Left ventricle myocardium inferior (tissue), 1 donor: ENCODE measurements around the gene FGF5. TPM values are rescaled to one million over a fixed set of nuclear protein-coding genes. Genes with fewer than 3 reads are reported as not detected.

Experiments
- DNase-seq: peaks from one replicate; pipeline ENCODE4 v3.0.0-alpha.2; 2020
- H3K27ac ChIP-seq: fragments of 200-600 bp; replicated peaks from 2 replicates; pipeline ENCODE4 v1.8.0; 2021
- H3K27me3 ChIP-seq: fragments of 200-600 bp; 2 replicates; pipeline ENCODE4 v1.8.0; 2021; ENCODE audit warnings: low read depth
- H3K36me3 ChIP-seq: fragments of 200-600 bp; 2 replicates; pipeline ENCODE4 v1.8.0; 2021
- H3K4me1 ChIP-seq: fragments of 200-600 bp; 2 replicates; pipeline ENCODE4 v1.8.0; 2021
- H3K4me3 ChIP-seq: fragments of 200-600 bp; 2 replicates; pipeline ENCODE4 v1.8.0; 2021; ENCODE audit warnings: mild to moderate bottlenecking, moderate library complexity
- H3K9me3 ChIP-seq: fragments of 200-600 bp; replicated peaks from 2 replicates; pipeline ENCODE4 v1.8.0; 2021
- CTCF ChIP-seq: fragments of 200-600 bp; IDR thresholded peaks from 2 replicates; pipeline ENCODE4 v1.8.0; 2021; ENCODE audit warnings: antibody characterized with exemption, mild to moderate bottlenecking, borderline replicate concordance
- intact Hi-C: fragments of 100-400 bp; cut with micrococcal nuclease; formaldehyde crosslinking; loops from one replicate; pipeline ENCODE4 v1.11.0; 2022
- long read RNA-seq: library from polyadenylated mRNA; unstranded; transcript quantifications from one replicate; pipeline ENCODE4 v2.0.0, GENCODE V29; 2021
- total RNA-seq: library from RNA; stranded (reverse); fragmentation: NEBNext Ultra II Directional; extraction: Animal tissue kit (Norgen Biotek cat#: 25700); gene quantifications from one replicate; pipeline ENCODE4 v1.2.1, GENCODE V29; 2021
- donor health status: DM: no; HTN: yes; CAD: no; lungs with severe emphysema.

The FGF5 gene, protein sequence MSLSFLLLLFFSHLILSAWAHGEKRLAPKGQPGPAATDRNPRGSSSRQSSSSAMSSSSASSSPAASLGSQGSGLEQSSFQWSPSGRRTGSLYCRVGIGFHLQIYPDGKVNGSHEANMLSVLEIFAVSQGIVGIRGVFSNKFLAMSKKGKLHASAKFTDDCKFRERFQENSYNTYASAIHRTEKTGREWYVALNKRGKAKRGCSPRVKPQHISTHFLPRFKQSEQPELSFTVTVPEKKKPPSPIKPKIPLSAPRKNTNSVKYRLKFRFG
- total RNA-seq, result 1.2 TPM
- long read RNA-seq, full-length matches to known transcripts, result 3 of 3 reads
- long read RNA-seq, partial matches to known transcripts, result 0 of 3 reads
- long read RNA-seq, other reads (novel, unspliced or antisense), result 0 of 3 reads

DNA sequence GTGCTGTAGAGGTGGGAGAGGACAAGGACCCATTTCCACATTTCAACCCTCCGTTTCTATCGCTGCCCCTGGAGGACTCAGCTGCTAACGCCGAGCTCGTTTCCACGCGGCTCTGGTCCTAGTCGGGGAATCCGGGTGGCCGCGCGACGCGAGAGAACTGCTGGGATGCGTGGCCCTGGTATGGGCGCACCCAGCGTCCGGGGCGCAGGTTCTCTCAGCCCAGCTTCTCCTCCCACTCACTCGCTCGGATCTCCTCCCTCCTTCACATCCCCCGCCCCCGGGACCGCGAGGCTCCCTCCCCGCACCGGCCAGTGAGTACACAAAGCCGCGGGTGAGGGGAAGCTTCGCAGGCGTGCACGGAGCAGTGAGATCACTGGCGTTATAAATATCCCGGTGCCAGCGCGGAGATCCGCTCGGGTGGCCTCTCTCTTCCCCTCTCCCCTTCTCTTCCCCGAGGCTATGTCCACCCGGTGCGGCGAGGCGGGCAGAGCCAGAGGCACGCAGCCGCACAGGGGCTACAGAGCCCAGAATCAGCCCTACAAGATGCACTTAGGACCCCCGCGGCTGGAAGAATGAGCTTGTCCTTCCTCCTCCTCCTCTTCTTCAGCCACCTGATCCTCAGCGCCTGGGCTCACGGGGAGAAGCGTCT, at the start of gene FGF5:
Gene FGF5 (plus strand): TSS at position 412 of the 649 bp plus-strand sequence. CDS start 161 bp downstream, at position 573.
- no peaks in the 10 kb centered on the region for H3K9me3 ChIP-seq
- H3K27me3 ChIP-seq, result peaks cover 83% of the 10 kb centered on the region
- DNase-seq, result peak; percentile 25
- H3K27ac ChIP-seq, result no peak within 1 kb of the TSS
- H3K4me3 ChIP-seq, result peak within 1 kb of the TSS; percentile 69
- H3K4me1 ChIP-seq, result peaks cover 23% of the 10 kb centered on the region
- intact Hi-C loops, result no loop called here
- no peak for TF ChIP-seq CTCF
- no peaks in the 10 kb centered on the region for H3K36me3 ChIP-seq

GRCh38 chr4:80219301-80220025, 47.0 kb upstream of the FGF5 start:
- intact Hi-C loops, result loop anchor here (10.0 kb wide), 1 partner anchor 1265 kb away; no protein-coding TSS in a partner anchor
- no peaks in the 10 kb centered on the region for H3K4me1 ChIP-seq
- peaks cover 51% of the 10 kb centered on the region for H3K27me3 ChIP-seq
- TF ChIP-seq CTCF, result no peak
- no peaks in the 10 kb centered on the region for H3K36me3 ChIP-seq
- H3K27ac ChIP-seq, result no peak overlapping the region
- H3K4me3 ChIP-seq, result no peak overlapping the region
- H3K9me3 ChIP-seq, result no peaks in the 10 kb centered on the region
- DNase-seq, result no peak

DNA sequence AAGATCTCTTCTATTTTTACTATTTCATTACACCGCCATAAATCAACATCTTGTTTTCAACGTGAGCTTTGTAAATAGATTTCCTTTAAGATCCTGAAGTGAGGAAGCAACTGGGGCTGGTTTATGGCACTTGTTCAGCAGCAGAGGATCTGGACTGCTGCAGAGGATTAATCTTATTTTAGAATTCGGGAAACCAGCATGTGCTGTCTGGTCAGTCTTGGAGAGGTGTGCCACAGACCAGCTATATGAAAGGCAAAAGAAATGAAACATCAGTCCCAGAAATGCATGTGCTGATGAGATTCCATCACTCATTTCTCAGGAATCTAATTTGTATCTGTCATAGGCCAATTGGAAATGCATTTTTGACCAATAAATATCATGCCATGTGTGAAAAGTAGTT, 45.8 kb upstream of the FGF5 start:
- no peaks in the 10 kb centered on the region for H3K36me3 ChIP-seq
- TF ChIP-seq CTCF, result no peak
- no peaks in the 10 kb centered on the region for H3K9me3 ChIP-seq
- no peak overlapping the region for H3K4me3 ChIP-seq
- H3K27ac ChIP-seq, result no peak overlapping the region
- no peak for DNase-seq
- peaks cover 55% of the 10 kb centered on the region for H3K27me3 ChIP-seq
- intact Hi-C loops, result no loop called here
- H3K4me1 ChIP-seq, result no peaks in the 10 kb centered on the region

GRCh38 chr4:80221161-80221560, 45.3 kb upstream of the FGF5 start:
- H3K9me3 ChIP-seq, result no peaks in the 10 kb centered on the region
- no peak overlapping the region for H3K4me3 ChIP-seq
- no peaks in the 10 kb centered on the region for H3K36me3 ChIP-seq
- TF ChIP-seq CTCF, result peak; percentile 19
- no peak for DNase-seq
- intact Hi-C loops, result no loop called here
- peaks cover 55% of the 10 kb centered on the region for H3K27me3 ChIP-seq
- H3K27ac ChIP-seq, result no peak overlapping the region
- H3K4me1 ChIP-seq, result no peaks in the 10 kb centered on the region

- no peak for DNase-seq
- no peaks in the 10 kb centered on the region for H3K9me3 ChIP-seq
- H3K4me3 ChIP-seq, result no peak overlapping the region
- intact Hi-C loops, result no loop called here
- no peak overlapping the region for H3K27ac ChIP-seq
- no peak for TF ChIP-seq CTCF
- H3K4me1 ChIP-seq, result no peaks in the 10 kb centered on the region
- H3K36me3 ChIP-seq, result no peaks in the 10 kb centered on the region
- H3K27me3 ChIP-seq, result peaks cover 49% of the 10 kb centered on the region
Observed at GRCh38 chr4:80225595-80225994, 40.9 kb upstream of the FGF5 start.
